BLaER1 treated with 17β-estradiol and CSF1 and Interleukin-3, amounts not matched to agents 10 nM and 100 nM (cell line): ENCODE measurements around the gene PLOD1.

ENCODE experiments used
- H3K27ac ChIP-seq, 11 experiments: shearing (Covaris generic); formaldehyde crosslinking; 2 replicates each; pipeline ENCODE4 v1.8.1; 2022
- H3K27me3 ChIP-seq, 11 experiments: shearing (Covaris generic); formaldehyde crosslinking; 2 replicates each; pipeline ENCODE4 v1.8.1; 2022
- H3K36me3 ChIP-seq, 11 experiments: shearing (Covaris generic); formaldehyde crosslinking; 2 replicates each; pipeline ENCODE4 v1.8.1; 2022
- H3K4me1 ChIP-seq, 10 experiments: shearing (Covaris generic); formaldehyde crosslinking; 2 replicates each; pipeline ENCODE4 v1.8.1; 2022
- H3K4me2 ChIP-seq, 11 experiments: shearing (Covaris generic); formaldehyde crosslinking; 2 replicates each; pipeline ENCODE4 v1.8.1; 2022
- H3K4me3 ChIP-seq, 10 experiments: shearing (Covaris generic); formaldehyde crosslinking; 2 replicates each; pipeline ENCODE4 v1.8.1; 2022
- H3K9ac ChIP-seq, 11 experiments: shearing (Covaris generic); formaldehyde crosslinking; 2 replicates each; pipeline ENCODE4 v1.8.1; 2022
- H3K9me3 ChIP-seq, 11 experiments: shearing (Covaris generic); formaldehyde crosslinking; replicated peaks in 1 of 11; 2 replicates each; pipeline ENCODE4 v1.8.1; 2022
- H4K20me1 ChIP-seq, 11 experiments: shearing (Covaris generic); formaldehyde crosslinking; 2 replicates each; pipeline ENCODE4 v1.8.1; 2022
- Cebpa-rat ChIP-seq, 11 experiments: shearing (Covaris generic); IDR thresholded peaks; 2 replicates each; pipeline ENCODE4 v1.8.1; 2022

Gene PLOD1

GRCh38 chr1:11940260-11940921 is 5.9 kb downstream of the PLOD1 start:
- no peak overlapping the region for H3K27ac ChIP-seq
- peaks cover 6 to 40% (median 19%) of the 10 kb centered on the region in 10 experiments for H3K4me1 ChIP-seq
- no peaks in the 10 kb centered on the region for H3K27me3 ChIP-seq
- TF ChIP-seq Cebpa-rat (IDR thresholded peaks at IDR 0.05): no peak
- no peak overlapping the region for H3K4me3 ChIP-seq
- H4K20me1 ChIP-seq: peaks cover 0 to 74% (median 8%) of the 10 kb centered on the region in 11 experiments; a peak in 12 of 22 replicates
- H3K36me3 ChIP-seq: peaks cover 7 to 95% (median 45%) of the 10 kb centered on the region in 11 experiments; a peak in 20 of 22 replicates
- H3K9me3 ChIP-seq: peaks cover 0 to 7% (median 0%) of the 10 kb centered on the region in 11 experiments; a peak in 3 of 22 replicates
- no peak overlapping the region for H3K4me2 ChIP-seq
- no peak overlapping the region for H3K9ac ChIP-seq

DNA sequence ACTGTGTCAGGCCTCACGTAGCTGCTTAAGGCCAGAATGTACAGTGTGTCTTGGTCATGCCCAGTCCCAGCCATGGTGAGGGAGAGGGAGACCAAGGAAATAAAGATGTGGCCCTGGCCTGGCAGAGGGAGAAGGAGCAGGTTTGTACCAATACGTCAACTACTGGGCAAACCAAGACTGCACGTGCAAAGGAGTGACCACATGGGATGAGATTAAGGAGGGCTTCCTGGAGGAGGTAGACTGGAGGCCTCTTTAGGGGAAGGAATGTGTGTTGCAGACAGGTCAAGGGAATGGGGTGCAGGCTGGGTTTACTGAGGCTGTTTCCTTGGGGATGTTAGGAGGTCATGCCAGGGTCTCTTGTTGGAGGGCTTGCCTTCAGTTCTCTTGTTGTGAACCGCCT is 7.8 kb downstream of the PLOD1 start:
- H4K20me1 ChIP-seq: peaks cover 0 to 58% (median 3%) of the 10 kb centered on the region in 11 experiments; a peak in 10 of 22 replicates
- TF ChIP-seq Cebpa-rat (IDR thresholded peaks at IDR 0.05): no peak
- H3K4me3 ChIP-seq: no peak overlapping the region
- peaks cover 0 to 27% (median 8%) of the 10 kb centered on the region in 10 experiments; a peak in 12 of 20 replicates for H3K4me1 ChIP-seq
- no peak overlapping the region for H3K9ac ChIP-seq
- H3K36me3 ChIP-seq: peaks cover 14 to 99% (median 59%) of the 10 kb centered on the region in 11 experiments; a peak in 20 of 22 replicates
- H3K27me3 ChIP-seq: no peaks in the 10 kb centered on the region
- H3K4me2 ChIP-seq: no peak overlapping the region
- H3K9me3 ChIP-seq: peaks cover 0 to 23% (median 0%) of the 10 kb centered on the region in 11 experiments; a peak in 10 of 22 replicates
- H3K27ac ChIP-seq: no peak overlapping the region

DNA sequence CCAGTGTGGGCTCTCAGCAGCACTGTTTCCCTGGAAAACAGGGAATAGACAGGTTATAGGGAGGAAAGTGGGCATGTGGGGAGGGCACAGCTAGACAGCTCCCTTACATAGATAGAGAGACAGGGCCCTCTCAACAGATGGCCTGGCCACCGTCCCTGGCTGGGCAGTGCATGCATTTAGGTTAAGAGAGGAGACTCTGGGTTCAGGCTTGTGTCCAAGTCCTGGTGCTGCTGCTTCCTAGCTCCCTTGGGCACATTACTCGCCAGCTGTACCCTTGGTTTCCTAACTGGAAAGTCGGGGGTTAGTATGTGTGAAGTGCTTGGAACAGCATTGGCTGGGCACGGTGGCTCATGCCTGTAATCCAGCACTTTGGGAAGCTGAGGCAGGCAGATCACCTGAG is 9.1 kb downstream of the PLOD1 start:
- no peak overlapping the region for H3K4me2 ChIP-seq
- no peak for TF ChIP-seq Cebpa-rat (IDR thresholded peaks at IDR 0.05)
- H3K27ac ChIP-seq: no peak overlapping the region
- H4K20me1 ChIP-seq: peaks cover 0 to 45% (median 0%) of the 10 kb centered on the region in 11 experiments; a peak in 8 of 22 replicates
- peaks cover 0 to 13% (median 3%) of the 10 kb centered on the region in 10 experiments; a peak in 11 of 20 replicates for H3K4me1 ChIP-seq
- H3K9me3 ChIP-seq: peaks cover 0 to 35% (median 8%) of the 10 kb centered on the region in 11 experiments; a peak in 12 of 22 replicates
- no peak overlapping the region for H3K9ac ChIP-seq
- peaks cover 26 to 98% (median 64%) of the 10 kb centered on the region in 11 experiments; a peak in 20 of 22 replicates for H3K36me3 ChIP-seq
- H3K27me3 ChIP-seq: no peaks in the 10 kb centered on the region
- H3K4me3 ChIP-seq: no peak overlapping the region

GRCh38 chr1:11944358-11944931 is 9.9 kb downstream of the PLOD1 start:
- Histone ChIP-seq H3K36me3 (peaks cover 33 to 98% (median 69%) of the 10 kb centered on the region in 11 experiments; a peak in 20 of 22 replicates), H3K27me3 (no peaks in the 10 kb centered on the region), H4K20me1 (peaks cover 0 to 37% (median 0%) of the 10 kb centered on the region in 11 experiments; a peak in 7 of 22 replicates), H3K9ac (no peak overlapping the region), H3K4me2 (no peak overlapping the region), H3K27ac (no peak overlapping the region), H3K4me1 (peaks cover 0 to 7% (median 2%) of the 10 kb centered on the region in 10 experiments; a peak in 7 of 20 replicates), H3K4me3 (no peak overlapping the region), H3K9me3 (peaks cover 0 to 39% (median 13%) of the 10 kb centered on the region in 11 experiments; a peak in 12 of 22 replicates)
- TF ChIP-seq Cebpa-rat (IDR thresholded peaks at IDR 0.05): no peak

- H3K9me3 ChIP-seq: peaks cover 0 to 39% (median 13%) of the 10 kb centered on the region in 11 experiments; a peak in 12 of 22 replicates
- H3K4me3 ChIP-seq: no peak overlapping the region
- no peak overlapping the region for H3K4me2 ChIP-seq
- no peak overlapping the region for H3K9ac ChIP-seq
- no peak overlapping the region for H3K27ac ChIP-seq
- H4K20me1 ChIP-seq: peaks cover 0 to 19% (median 0%) of the 10 kb centered on the region in 11 experiments; a peak in 2 of 22 replicates
- H3K36me3 ChIP-seq: peaks cover 42 to 97% (median 81%) of the 10 kb centered on the region in 11 experiments; a peak in 20 of 22 replicates
- no peaks in the 10 kb centered on the region for H3K27me3 ChIP-seq
- no peak for TF ChIP-seq Cebpa-rat (IDR thresholded peaks at IDR 0.05)
- peaks cover 0 to 7% (median 2%) of the 10 kb centered on the region in 10 experiments; a peak in 7 of 20 replicates for H3K4me1 ChIP-seq
These were observed 12.1 kb downstream of the PLOD1 start for GRCh38 chr1:11946647-11947046.

DNA sequence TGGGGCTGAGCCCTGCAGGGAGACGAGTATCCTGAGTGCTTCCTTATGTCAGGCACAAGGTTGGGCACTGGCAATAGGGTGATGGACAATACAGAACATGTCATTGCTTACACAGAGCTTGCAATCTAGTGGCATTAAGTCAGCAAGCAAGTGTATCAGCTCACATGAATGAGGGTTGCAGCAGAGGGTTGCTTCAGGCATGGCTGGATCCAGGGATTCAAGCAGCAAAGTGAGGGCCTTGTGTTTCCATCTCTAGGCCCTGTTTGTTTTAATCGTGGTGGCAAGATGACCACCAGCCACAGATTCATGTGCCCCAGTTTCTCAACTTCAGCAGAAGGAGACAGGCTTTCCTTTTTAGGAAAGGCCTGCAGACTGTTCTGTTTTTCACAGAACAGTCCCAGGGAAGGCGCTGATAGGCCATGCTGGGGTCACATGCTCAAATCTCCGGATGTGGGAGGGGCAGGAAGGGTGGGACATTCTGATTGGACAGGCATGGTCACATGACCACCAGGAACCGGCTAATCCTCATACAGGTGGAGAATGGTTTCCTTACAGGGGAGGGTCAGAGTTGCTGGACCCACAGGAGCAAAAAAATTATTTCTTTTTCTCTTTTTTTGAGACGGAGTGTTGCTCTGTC is 14.4 kb downstream of the PLOD1 start:
- H4K20me1 ChIP-seq: peaks cover 0 to 9% (median 0%) of the 10 kb centered on the region in 11 experiments; a peak in 1 of 22 replicates
- H3K9me3 ChIP-seq: peaks cover 0 to 39% (median 13%) of the 10 kb centered on the region in 11 experiments; a peak in 12 of 22 replicates
- peaks cover 38 to 96% (median 86%) of the 10 kb centered on the region in 11 experiments; a peak in 20 of 22 replicates for H3K36me3 ChIP-seq
- no peak overlapping the region for H3K27ac ChIP-seq
- no peak overlapping the region for H3K4me3 ChIP-seq
- H3K4me1 ChIP-seq: peaks cover 0 to 7% (median 2%) of the 10 kb centered on the region in 10 experiments; a peak in 7 of 20 replicates
- no peak overlapping the region for H3K9ac ChIP-seq
- H3K4me2 ChIP-seq: no peak overlapping the region
- TF ChIP-seq Cebpa-rat (IDR thresholded peaks at IDR 0.05): no peak
- no peaks in the 10 kb centered on the region for H3K27me3 ChIP-seq

- TF ChIP-seq Cebpa-rat (IDR thresholded peaks at IDR 0.05): no peak
- no peak overlapping the region for H3K4me2 ChIP-seq
- peaks cover 0 to 20% (median 7%) of the 10 kb centered on the region in 11 experiments; a peak in 9 of 22 replicates for H3K9me3 ChIP-seq
- peaks cover 43 to 96% (median 89%) of the 10 kb centered on the region in 11 experiments for H3K36me3 ChIP-seq
- H3K27me3 ChIP-seq: no peaks in the 10 kb centered on the region
- H3K9ac ChIP-seq: no peak overlapping the region
- no peak overlapping the region for H3K27ac ChIP-seq
- no peak overlapping the region for H3K4me3 ChIP-seq
- peaks cover 0 to 4% (median 0%) of the 10 kb centered on the region in 10 experiments; a peak in 5 of 20 replicates for H3K4me1 ChIP-seq
- peaks cover 0 to 18% (median 0%) of the 10 kb centered on the region in 11 experiments; a peak in 2 of 22 replicates for H4K20me1 ChIP-seq
These were observed 17.4 kb downstream of the PLOD1 start for GRCh38 chr1:11951901-11952300.

DNA sequence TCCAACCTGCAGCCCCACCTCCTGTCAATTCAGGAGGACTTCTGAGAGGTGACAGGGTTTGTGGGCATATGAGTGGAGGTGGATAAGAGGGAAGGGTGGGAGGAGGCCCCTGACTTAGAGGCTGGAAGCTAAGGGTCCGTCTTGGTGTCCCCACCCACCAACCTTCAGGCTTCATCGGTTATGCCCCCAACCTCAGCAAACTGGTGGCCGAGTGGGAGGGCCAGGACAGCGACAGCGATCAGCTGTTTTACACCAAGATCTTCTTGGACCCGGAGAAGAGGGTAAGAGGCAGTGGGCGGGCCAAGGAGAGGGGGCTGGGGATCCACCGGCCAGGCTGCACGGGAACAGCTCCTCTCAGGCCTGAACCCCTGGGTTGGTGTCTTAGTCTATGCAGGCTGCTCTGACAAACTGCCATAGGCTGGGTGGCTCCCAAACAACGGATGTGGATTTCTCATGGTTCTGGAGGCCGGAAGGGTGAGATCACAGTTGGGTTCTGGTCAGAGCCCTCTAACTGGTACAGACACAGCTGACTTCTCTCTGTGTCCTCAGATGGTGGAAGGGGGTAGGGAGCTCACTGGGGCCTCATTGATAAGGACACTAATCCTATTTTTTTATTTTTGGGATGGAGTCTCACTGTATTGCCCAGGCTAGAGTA is 18.1 kb downstream of the PLOD1 start:
- Histone ChIP-seq H3K4me3 (no peak overlapping the region), H3K4me2 (no peak overlapping the region), H3K9ac (no peak overlapping the region), H3K27ac (no peak overlapping the region), H3K27me3 (no peaks in the 10 kb centered on the region), H3K9me3 (peaks cover 0 to 15% (median 7%) of the 10 kb centered on the region in 11 experiments; a peak in 5 of 22 replicates), H3K4me1 (peaks cover 0 to 4% (median 0%) of the 10 kb centered on the region in 10 experiments; a peak in 1 of 20 replicates), H3K36me3 (peaks cover 49 to 97% (median 89%) of the 10 kb centered on the region in 11 experiments), H4K20me1 (peaks cover 0 to 22% (median 0%) of the 10 kb centered on the region in 11 experiments; a peak in 2 of 22 replicates)
- TF ChIP-seq Cebpa-rat (IDR thresholded peaks at IDR 0.05): no peak
